Mesendoderm (in vitro differentiated cells): ENCODE results near the gene KEL.

Experiments used
- DNase-seq: peaks from one replicate; pipeline ENCODE4 v3.0.0; 2013
- H2AK5ac ChIP-seq: 2 replicates; pipeline ENCODE4 v1.6.1; 2013; ENCODE audit warnings: low read length, inconsistent platforms
- H2BK120ac ChIP-seq: 2 replicates; pipeline ENCODE4 v1.6.1; 2013; ENCODE audit warnings: low read depth, mild to moderate bottlenecking, low read length, moderate library complexity, mixed read lengths
- H2BK15ac ChIP-seq: replicated peaks from 2 replicates; pipeline ENCODE4 v1.6.1; 2013; ENCODE audit warnings: low read depth, mild to moderate bottlenecking, moderate library complexity
- H2BK5ac ChIP-seq: 2 replicates; pipeline ENCODE4 v1.6.1; 2013; ENCODE audit warnings: low read length, inconsistent platforms
- H3K18ac ChIP-seq: 2 replicates; pipeline ENCODE4 v1.6.1; 2013; ENCODE audit warnings: mild to moderate bottlenecking, low read length, mixed read lengths
- H3K23ac ChIP-seq: one replicate; pipeline ENCODE4 v1.6.1; 2013; ENCODE audit warnings: low read length
- H3K27ac ChIP-seq: 2 replicates; pipeline ENCODE4 v1.5.1; 2013; ENCODE audit warnings: low read depth, mild to moderate bottlenecking, inconsistent platforms, low read length, moderate library complexity
- H3K27me3 ChIP-seq: 2 replicates; pipeline ENCODE4 v1.6.1; 2013; ENCODE audit warnings: low read length, control low read depth, mild to moderate bottlenecking, inconsistent platforms; ENCODE audit not compliant: insufficient read depth, poor library complexity
- H3K36me3 ChIP-seq: 2 replicates; pipeline ENCODE4 v1.6.1; 2013; ENCODE audit warnings: low read length, inconsistent platforms; ENCODE audit not compliant: control insufficient read depth, insufficient read depth
- H3K4ac ChIP-seq: one replicate; pipeline ENCODE4 v1.6.1; 2013; ENCODE audit warnings: low read depth, mild to moderate bottlenecking, low read length, moderate library complexity
- H3K4me1 ChIP-seq: 2 replicates; pipeline ENCODE4 v1.6.1; 2013; ENCODE audit warnings: low read depth, low read length, inconsistent platforms; ENCODE audit not compliant: control insufficient read depth
- H3K4me2 ChIP-seq: 2 replicates; pipeline ENCODE4 v1.6.1; 2013; ENCODE audit warnings: low read length
- H3K4me3 ChIP-seq: 2 replicates; pipeline ENCODE4 v1.5.1; 2013; ENCODE audit warnings: mild to moderate bottlenecking, low read length
- H3K56ac ChIP-seq: one replicate; pipeline ENCODE4 v1.6.1; 2013; ENCODE audit warnings: low read length
- H3K79me1 ChIP-seq: 2 replicates; pipeline ENCODE4 v1.6.1; 2013; ENCODE audit warnings: low read length, inconsistent platforms
- H3K79me2 ChIP-seq: 2 replicates; pipeline ENCODE4 v1.6.1; 2013; ENCODE audit warnings: mild to moderate bottlenecking, low read length; ENCODE audit not compliant: control insufficient read depth, insufficient read depth
- H3K9ac ChIP-seq: 2 replicates; pipeline ENCODE4 v1.6.1; 2013; ENCODE audit warnings: low read length, inconsistent platforms
- H4K5ac ChIP-seq: one replicate; pipeline ENCODE4 v1.6.1; 2013; ENCODE audit warnings: low read length
- H4K8ac ChIP-seq: one replicate; pipeline ENCODE4 v1.6.1; 2013; ENCODE audit warnings: low read depth, mild to moderate bottlenecking, control low read depth, low read length, moderate library complexity
- WGBS: extraction: QIAGEN DNeasy Blood & Tissue Kit; methylation state at CpG from one replicate; pipeline ENCODE4 v1.1.7; 2013; ENCODE audit warnings: low lambda C conversion rate, missing lambda C conversion rate; ENCODE audit not compliant: insufficient coverage; ENCODE audit errors: extremely low coverage; 5-methylcytosine and 5-hydroxymethylcytosine counted together

Gene KEL

DNA sequence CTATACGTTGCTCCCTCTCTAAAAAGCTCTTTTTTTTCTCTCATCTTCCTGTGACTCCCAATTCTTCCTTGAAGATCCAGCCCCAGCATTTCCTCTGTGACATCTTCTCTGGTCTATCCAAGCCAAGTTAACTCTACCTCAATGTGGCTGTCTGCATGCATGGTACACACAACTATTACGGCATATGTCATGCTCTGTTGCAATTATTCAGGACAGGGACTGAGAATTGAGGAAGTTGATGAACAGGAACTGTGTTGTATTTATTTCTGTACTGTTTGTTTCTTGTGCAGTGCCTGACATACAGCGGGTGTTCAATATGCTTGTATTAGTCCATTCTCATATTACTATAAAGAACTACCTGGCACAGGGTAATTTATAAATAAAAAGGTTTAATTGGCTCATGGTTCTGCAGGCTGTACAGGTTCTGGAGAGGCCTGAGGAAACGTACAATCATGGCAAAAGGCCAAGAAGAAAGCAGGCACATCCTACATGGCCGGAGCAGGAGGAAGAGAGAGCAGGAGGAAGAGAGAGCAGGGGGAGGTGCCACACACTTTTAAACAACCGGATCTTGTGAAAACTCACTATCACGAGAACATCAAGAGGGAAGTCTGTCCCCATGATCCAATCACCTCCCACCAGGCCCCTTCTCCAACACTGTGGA, 34.9 kb downstream of the KEL start:
- Histone ChIP-seq H2BK5ac (no peak overlapping the region), H3K36me3 (no peaks in the 10 kb centered on the region), H2AK5ac (no peak overlapping the region), H3K4ac (no peak overlapping the region), H3K27ac (no peak overlapping the region), H3K79me2 (no peaks in the 10 kb centered on the region), H2BK15ac (no peak overlapping the region), H3K23ac (no peak overlapping the region), H3K79me1 (no peaks in the 10 kb centered on the region), H3K27me3 (no peaks in the 10 kb centered on the region), H4K8ac (no peak overlapping the region), H3K9ac (no peak overlapping the region), H3K56ac (no peak overlapping the region), H3K4me3 (no peak overlapping the region), H3K4me1 (no peaks in the 10 kb centered on the region), H3K4me2 (no peak overlapping the region), H4K5ac (no peak overlapping the region), H3K18ac (no peak overlapping the region), H2BK120ac (no peak overlapping the region)
- WGBS: no CpG with 5 or more reads among the region's 7 CpGs
- no peak for DNase-seq

DNA sequence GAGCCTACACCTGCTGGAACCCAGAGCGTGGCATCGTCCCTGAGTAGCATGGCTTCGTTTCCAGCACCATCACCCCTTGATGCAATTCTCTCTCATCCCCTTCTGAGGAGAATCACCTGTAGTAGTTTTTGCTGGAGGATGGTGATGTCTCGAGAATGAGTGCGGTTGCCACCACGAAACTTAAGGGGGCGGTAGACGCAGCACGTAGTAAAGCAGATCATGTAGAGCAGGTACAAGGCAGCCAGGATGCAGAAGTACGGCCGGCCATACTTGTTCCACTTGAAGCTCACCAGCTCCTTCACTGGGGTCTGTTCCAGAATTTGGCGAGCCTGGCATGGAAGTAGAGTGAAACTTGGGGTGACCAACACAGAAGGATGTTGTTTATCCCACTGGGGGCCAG, 36.8 kb downstream of the KEL start:
- Histone ChIP-seq H3K23ac (no peak overlapping the region), H2BK15ac (no peak overlapping the region), H3K79me2 (no peaks in the 10 kb centered on the region), H3K18ac (no peak overlapping the region), H3K4me3 (no peak overlapping the region), H2BK5ac (no peak overlapping the region), H3K4me1 (no peaks in the 10 kb centered on the region), H3K4ac (no peak overlapping the region), H3K56ac (no peak overlapping the region), H2AK5ac (no peak overlapping the region), H3K9ac (no peak overlapping the region), H2BK120ac (no peak overlapping the region), H3K27me3 (no peaks in the 10 kb centered on the region), H4K8ac (no peak overlapping the region), H3K4me2 (no peak overlapping the region), H4K5ac (no peak overlapping the region), H3K36me3 (no peaks in the 10 kb centered on the region), H3K79me1 (no peaks in the 10 kb centered on the region), H3K27ac (no peak overlapping the region)
- peak; percentile 68 for DNase-seq
- no CpG with 5 or more reads among the region's 12 CpGs for WGBS

DNA sequence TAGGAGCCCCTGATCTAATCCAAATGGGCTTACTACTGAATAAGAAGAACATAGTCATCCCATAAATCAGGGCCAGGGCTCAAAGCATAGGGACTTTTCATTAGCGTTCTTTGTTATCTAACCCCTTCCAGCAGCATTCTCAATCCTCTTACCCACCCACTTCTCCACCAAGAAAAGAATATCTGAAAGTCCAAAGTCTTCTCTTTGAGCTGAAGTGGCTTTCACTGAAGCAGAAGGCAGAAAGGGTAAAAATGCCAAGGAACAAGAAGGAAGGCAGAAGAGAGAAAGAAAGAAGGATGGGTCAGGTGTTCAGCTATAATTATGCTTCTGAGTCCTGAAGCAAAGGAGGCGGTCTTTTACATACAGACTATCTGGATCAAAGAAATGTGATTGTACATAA, 38.8 kb downstream of the KEL start:
- WGBS: no CpG with 5 or more reads among the region's 2 CpGs
- H3K23ac ChIP-seq: no peak overlapping the region
- H3K27ac ChIP-seq: no peak overlapping the region

DNA sequence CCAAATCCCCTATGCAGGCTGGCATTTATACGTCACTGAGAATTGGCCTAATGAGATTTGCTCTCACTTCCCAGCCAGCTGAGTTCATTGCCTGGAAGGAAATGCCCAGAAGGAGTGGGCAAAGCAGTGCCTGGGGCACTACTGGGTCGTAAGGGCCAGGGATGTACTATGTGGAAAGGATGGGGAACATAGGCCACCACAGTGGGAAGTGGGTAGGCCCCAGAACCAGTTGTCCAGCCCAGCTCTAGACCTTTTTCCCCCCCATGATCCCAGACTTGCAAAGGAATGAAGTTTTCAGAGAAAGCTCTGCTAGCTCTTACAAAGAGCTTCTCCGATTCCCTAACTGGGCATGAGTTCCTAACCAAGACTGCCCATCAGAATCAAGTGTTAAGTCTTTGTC, 42.5 kb downstream of the KEL start:
- Histone ChIP-seq H3K9ac (no peak overlapping the region), H3K36me3 (no peaks in the 10 kb centered on the region), H3K4ac (no peak overlapping the region), H4K8ac (no peak overlapping the region), H2BK5ac (no peak overlapping the region), H3K56ac (no peak overlapping the region), H2BK15ac (no peak overlapping the region), H3K23ac (no peak overlapping the region), H4K5ac (no peak overlapping the region), H3K79me2 (no peaks in the 10 kb centered on the region), H2AK5ac (no peak overlapping the region), H3K4me3 (no peak overlapping the region), H3K27ac (no peak overlapping the region), H3K18ac (no peak overlapping the region), H3K4me1 (no peaks in the 10 kb centered on the region), H3K27me3 (no peaks in the 10 kb centered on the region), H2BK120ac (no peak overlapping the region), H3K4me2 (no peak overlapping the region), H3K79me1 (no peaks in the 10 kb centered on the region)
- no peak for DNase-seq
- WGBS: no CpG with 5 or more reads among the region's 3 CpGs

More for the DNA sequence above, 38.8 kb downstream of the KEL start:
- Histone ChIP-seq H4K8ac (no peak overlapping the region), H3K4me2 (no peak overlapping the region), H3K4me1 (no peaks in the 10 kb centered on the region), H3K9ac (no peak overlapping the region), H2AK5ac (no peak overlapping the region), H3K56ac (no peak overlapping the region), H2BK5ac (no peak overlapping the region), H3K4ac (no peak overlapping the region), H3K27me3 (no peaks in the 10 kb centered on the region), H2BK15ac (no peak overlapping the region), H4K5ac (no peak overlapping the region), H3K79me1 (no peaks in the 10 kb centered on the region), H3K36me3 (no peaks in the 10 kb centered on the region), H3K18ac (no peak overlapping the region), H3K79me2 (no peaks in the 10 kb centered on the region), H2BK120ac (no peak overlapping the region), H3K4me3 (no peak overlapping the region)
- no peak for DNase-seq

DNA sequence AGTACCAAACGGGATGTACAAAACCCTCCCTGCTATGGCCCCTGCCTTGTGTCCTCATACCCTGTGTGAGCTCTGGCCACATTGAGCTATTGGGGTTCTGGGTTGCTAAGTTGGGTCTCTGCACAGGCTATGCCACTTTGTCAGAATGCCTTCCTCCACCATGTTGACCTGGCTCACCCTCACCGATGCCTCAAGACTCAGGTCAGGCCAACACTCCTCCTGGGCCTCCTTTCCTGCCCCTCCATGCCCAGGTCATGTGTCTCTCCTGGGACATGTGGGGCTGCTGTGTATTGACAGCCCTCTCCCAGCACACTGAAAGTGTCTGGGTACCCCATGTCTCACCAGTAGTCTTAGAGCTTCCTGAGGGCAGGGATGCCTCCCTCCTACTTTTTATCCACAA, 43.3 kb downstream of the KEL start:
- Histone ChIP-seq H3K4me3 (no peak overlapping the region), H3K27ac (no peak overlapping the region), H2AK5ac (no peak overlapping the region), H3K23ac (no peak overlapping the region), H2BK15ac (no peak overlapping the region), H3K36me3 (no peaks in the 10 kb centered on the region), H3K4ac (no peak overlapping the region), H2BK120ac (no peak overlapping the region), H3K4me2 (no peak overlapping the region), H3K18ac (no peak overlapping the region), H3K27me3 (no peaks in the 10 kb centered on the region), H3K79me1 (no peaks in the 10 kb centered on the region), H2BK5ac (no peak overlapping the region), H3K9ac (no peak overlapping the region), H3K56ac (no peak overlapping the region), H4K5ac (no peak overlapping the region), H3K4me1 (no peaks in the 10 kb centered on the region), H4K8ac (no peak overlapping the region), H3K79me2 (no peaks in the 10 kb centered on the region)
- no CpG with 5 or more reads among the region's 2 CpGs for WGBS
- DNase-seq: no peak

DNA sequence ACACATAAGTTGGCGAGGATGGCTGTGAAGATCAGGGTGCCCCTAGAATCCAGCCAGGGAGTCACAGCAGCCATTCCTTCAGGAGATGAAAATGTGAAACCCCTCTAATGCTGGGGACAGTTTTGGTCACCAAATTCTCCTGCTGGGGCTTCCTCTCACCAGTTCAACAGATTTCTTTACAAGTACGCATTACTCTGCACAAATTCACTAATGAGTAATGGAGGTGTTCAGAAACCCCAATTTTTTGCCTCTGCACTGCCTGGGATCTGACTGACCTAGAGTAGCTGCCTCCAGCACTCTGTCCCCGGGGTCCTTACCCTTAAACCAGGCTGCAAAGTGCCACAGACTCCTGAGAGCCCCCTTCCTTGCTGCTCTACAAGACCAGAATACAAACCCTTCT, 44.7 kb downstream of the KEL start:
- H3K36me3 ChIP-seq: no peaks in the 10 kb centered on the region
- H3K4me2 ChIP-seq: no peak overlapping the region
- H3K9ac ChIP-seq: no peak overlapping the region
- no peaks in the 10 kb centered on the region for H3K79me1 ChIP-seq
- DNase-seq: no peak
- H2BK15ac ChIP-seq: no peak overlapping the region
- no peak overlapping the region for H3K4ac ChIP-seq
- no peak overlapping the region for H2AK5ac ChIP-seq
- WGBS: no CpG with 5 or more reads among the region's 3 CpGs
- H2BK120ac ChIP-seq: no peak overlapping the region
- H4K5ac ChIP-seq: no peak overlapping the region
- H3K23ac ChIP-seq: no peak overlapping the region
- H3K4me1 ChIP-seq: no peaks in the 10 kb centered on the region
- no peak overlapping the region for H3K4me3 ChIP-seq
- no peaks in the 10 kb centered on the region for H3K79me2 ChIP-seq
- H2BK5ac ChIP-seq: no peak overlapping the region
- H3K56ac ChIP-seq: no peak overlapping the region
- no peak overlapping the region for H3K18ac ChIP-seq
- no peak overlapping the region for H4K8ac ChIP-seq
- H3K27ac ChIP-seq: no peak overlapping the region
- H3K27me3 ChIP-seq: no peaks in the 10 kb centered on the region
